CD4-positive, alpha-beta T cell treated with Interleukin-12 subunit alpha and Interleukin-12 subunit beta, for 1 hour (primary cell): Measurements from ENCODE around the gene CDH23.
A peak's percentile ranks its signal among the peaks of the same experiment; 100 is the strongest.

Experiments
- DNase-seq: peaks from one replicate; pipeline ENCODE4 v3.0.0-alpha.2; 2020

CDH23 gene

DNA sequence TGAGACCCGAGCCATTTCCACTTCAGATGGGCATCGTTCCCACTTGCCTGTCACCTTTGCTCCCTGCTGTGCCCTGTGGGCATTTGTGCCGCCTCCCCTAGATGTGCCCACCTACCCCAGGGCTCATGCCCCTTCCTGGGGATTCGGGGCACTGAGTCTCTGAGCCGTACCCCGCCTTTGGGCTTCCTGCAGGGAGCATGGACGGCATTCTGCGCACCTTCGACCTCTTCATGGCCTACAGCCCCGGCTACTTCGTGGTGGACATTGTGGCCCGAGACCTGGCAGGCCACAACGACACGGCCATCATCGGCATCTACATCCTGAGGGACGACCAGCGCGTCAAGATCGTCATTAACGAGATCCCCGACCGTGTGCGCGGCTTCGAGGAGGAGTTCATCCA is 412.9 kb downstream of the CDH23 start:
- no peak for DNase-seq

DNA sequence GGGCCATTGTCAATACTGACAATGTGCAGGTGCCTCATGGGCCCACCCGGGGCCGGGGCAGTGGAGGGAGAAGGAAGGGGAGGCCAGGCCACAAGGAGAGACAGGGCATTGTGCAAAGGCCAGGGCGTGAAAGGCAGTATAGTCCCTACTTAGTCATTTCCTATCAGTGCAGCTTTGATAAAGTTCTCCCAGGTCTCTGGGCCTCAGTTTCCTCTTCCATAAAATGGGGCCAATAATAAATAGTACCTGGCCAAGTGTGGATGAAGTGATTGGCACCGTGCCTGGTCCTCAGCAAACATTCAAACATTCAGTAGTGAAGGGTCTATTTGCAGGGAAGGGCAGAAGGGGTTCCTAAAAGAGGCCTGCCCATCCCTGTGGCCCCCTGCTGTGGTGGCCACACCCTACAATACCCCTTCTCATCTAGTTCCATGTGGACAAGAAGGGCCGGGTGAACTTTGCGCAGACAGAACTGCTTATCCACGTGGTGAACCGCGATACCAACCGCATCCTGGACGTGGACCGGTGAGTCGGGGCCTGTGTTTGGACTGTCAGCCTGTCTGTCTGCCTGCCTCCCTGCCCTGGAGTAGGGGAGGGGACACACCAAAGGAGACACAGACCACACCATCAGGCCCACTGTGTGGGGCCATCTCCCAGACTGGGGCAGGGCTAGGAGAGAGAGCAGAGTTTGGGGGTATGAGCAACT is 413.5 kb downstream of the CDH23 start:
- no peak for DNase-seq

- DNase-seq, result no peak
Observed at GRCh38 chr10:71811351-71811750, 414.6 kb downstream of the CDH23 start.

DNA sequence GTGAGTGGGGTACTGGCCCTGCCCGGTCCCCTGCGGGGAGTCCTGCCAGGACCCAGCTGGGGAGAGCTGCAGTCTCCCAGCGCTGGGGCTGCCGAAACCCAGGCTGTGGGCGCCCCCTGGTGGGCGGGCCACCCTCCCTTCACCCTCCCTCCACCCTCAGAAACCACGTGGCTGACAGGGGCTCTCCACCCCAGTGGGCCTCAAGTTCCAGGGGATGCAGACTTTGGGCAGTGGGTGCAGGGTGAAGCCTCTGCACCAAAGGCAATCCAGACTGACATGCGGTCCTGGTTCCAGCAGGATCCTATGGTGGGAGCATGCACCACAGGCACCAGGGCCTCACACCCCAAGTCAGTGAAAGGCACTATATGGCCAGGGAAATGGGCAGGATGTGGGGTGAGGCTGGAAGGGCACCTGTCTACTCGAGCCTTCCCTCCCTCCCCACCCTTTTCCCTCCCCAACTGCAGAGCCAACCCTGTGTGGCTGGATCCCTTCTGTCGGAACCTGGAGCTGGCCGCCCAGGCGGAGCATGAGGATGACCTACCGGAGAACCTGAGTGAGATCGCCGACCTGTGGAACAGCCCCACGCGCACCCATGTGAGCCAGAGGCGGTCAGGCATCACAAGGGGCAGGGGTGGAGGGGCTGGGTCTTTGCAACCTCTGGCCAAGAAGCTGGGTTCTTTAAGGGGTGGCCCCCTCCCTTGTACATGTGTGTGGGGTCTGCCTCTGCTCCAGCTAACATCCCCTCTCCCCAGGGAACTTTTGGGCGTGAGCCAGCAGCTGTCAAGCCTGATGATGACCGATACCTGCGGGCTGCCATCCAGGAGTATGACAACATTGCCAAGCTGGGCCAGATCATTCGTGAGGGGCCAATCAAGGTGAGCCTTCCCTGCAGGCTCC is 415.5 kb downstream of the CDH23 start:
- peak; percentile 80 for DNase-seq

DNA sequence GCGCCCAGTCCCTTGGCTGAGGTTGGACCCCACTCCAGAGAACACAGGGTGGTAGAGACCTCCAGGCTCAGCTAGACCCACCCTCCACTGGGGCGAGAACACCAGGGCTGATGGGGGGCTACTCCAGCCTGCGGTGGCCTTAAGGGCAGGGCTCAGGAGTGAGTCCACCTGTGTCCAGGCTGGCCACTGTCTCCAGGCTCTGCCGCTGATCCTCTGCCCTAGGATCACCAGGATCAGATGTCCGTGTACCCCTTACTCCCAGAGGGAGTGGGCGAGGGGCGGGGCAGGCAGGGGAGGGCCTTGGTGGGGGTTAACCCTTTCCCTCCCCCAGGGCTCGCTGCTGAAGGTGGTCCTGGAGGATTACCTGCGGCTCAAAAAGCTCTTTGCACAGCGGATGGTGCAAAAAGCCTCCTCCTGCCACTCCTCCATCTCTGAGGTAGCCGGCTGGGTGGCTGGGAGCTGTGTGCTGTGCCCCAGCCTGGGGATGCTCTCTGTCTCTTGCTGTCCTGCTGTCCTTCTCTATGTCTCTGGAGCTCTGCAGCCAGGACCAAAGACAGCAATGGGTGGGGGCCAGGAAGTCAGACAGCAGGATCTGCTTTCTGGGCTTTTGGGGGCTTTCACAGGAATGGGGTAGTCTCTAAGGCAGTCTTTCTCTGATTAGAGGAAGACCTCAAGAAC is 416.3 kb downstream of the CDH23 start:
- DNase-seq, result no peak

DNA sequence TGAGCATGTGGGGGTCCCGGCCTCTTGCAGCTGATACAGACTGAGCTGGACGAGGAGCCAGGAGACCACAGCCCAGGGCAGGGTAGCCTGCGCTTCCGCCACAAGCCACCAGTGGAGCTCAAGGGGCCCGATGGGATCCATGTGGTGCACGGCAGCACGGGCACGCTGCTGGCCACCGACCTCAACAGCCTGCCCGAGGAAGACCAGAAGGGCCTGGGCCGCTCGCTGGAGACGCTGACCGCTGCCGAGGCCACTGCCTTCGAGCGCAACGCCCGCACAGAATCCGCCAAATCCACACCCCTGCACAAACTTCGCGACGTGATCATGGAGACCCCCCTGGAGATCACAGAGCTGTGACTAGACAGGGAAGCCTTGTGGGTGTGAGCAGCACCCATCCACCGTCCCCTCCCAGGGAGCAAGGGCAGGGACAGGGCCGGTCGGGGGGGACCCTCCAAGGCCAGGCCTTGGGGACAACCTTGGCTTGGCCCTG is 418.2 kb downstream of the CDH23 start:
- no peak for DNase-seq

- no peak for DNase-seq
Observed at GRCh38 chr10:71815515-71816130, 418.9 kb downstream of the CDH23 start.

DNA sequence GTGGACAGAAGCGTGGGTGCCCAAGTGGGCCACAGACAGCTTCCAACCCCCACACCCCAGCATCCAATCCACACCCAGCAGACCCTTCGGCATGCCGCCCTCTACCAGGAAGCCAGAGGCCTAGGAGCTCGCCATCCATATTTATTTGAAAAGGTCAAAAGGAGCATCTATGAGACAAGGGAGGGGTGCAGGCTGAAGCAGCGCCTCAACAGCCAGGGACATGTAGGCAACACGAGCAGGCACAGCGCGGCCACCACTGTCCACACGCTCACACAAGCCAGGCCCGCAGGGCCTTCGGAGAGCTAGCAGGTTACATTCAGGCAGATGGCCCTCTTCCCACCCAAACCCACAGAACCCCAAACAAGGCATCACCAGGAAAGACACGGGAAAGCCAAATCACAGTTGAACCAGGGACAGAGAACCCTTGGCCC is 419.7 kb downstream of the CDH23 start:
- no peak for DNase-seq

GRCh38 chr10:71816936-71817618 is 420.4 kb downstream of the CDH23 start:
- DNase-seq, result no peak

- no peak for DNase-seq
Observed at GRCh38 chr10:71817831-71818655, 421.3 kb downstream of the CDH23 start.

GRCh38 chr10:71818674-71819260 is 422.0 kb downstream of the CDH23 start:
- no peak for DNase-seq

DNA sequence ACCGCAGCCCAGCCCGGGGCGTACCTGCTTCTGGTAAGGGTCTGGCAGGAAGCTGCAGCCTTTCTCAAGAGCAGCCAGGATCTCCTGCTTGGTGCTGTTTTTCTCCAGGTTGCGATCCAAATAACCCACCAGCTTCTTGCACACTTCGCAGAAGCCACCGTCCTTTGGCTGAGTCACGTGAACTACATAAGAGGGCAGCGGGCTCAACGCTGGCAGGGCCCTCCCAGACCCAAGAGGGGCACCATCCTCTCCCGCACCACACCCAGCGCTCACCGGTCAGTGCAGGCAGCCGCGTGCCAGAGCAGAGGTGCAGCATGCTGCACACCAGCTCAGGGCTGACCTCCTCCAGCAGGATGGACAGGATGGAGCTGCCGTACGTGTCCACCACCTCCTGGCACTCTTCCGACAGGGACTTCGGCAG is 422.7 kb downstream of the CDH23 start:
- no peak for DNase-seq

DNA sequence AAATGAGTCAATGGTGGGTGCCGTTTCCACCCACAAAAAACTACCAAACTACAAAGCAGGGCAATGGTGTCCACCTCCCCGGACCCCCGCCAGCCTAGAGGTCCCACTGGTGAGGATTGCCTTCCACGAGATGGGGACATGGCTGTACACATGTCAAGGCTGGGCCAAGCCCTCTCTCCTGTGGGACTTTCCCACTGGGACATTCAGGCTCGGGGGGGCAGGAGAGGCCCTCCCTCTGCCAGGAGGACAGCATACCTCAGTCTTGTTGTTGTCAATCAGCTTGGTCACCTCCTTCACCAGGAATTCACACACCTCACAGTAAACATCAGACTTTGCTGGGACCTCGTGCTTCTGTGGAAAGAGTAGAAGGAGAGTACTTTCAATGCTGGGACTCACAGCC is 423.3 kb downstream of the CDH23 start:
- DNase-seq, result no peak

DNA sequence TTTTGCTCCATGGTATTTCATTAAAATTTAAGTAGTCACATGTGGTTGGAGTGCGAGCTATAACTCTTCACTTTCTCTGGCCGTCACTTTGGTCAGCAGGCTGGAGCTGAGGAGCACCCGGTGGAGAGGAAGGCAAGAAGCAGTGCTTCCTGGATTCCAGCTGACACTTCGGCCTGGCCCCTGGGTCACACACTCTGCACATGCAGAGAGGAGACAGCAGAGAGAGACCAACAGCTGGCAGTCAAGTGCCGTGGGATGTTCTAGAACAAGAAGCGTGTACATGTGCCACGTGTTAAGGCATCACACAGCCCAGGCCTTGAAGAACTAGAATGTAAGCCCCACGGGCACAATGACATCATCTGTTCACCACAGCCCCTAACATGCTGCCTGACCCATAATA is 424.2 kb downstream of the CDH23 start:
- DNase-seq, result no peak

DNA sequence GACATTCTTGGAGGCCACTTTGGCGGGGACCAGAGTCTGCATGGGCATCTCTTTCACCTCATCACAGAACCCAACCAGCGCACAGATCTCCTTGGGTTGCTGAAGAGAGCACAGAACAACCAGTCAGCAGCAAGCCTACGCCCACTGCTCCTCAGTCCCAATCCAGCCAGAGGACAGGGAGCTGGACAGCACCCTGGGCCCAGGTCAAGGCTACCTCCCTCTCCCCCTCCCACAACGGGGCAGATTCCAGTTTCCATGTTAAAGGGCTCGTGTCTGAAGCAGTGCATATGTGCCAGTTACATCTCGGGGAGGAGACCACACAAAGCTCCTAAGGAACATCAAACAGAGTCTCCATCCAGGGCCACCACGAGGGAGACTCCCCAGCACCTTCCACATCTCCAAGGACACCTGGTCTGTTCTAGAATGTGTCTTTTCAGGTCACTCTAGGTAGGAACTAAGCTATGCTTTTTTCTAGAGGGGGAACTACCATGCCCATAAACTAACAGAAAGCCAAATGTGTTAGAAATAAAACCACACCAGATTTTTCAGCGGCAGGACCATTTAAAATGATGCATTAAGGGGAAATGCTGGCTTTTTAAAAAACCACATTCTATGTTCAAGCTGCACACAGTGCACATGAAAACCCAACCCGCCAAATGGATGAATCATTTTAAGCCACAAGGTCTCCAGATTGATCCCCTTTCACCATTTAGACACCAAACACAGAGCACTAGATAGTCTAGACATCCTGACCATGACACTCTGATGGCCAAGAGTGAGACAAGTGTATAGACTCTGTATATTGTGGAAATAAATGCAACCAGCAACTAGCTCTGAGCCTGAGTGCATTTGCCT is 425.4 kb downstream of the CDH23 start:
- no peak for DNase-seq

DNA sequence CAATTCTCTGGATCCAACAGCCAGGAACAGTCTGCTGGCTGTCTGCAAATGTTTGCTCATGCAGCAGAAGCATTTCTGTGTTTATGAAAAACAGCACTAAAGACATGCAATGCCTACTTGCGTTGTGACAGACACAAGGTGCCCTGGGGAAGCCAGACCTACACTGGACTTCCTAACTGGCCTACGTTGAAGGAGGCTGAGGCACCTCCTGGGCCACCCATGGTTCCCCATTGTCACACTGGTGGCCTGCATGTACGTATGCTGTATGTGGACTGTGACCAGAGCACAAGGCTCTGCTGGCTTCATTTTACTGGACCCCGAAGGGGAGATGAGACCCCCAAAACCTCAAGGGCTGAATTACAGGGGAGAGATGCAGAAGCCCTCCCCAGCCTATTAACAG is 426.6 kb downstream of the CDH23 start:
- no peak for DNase-seq

DNA sequence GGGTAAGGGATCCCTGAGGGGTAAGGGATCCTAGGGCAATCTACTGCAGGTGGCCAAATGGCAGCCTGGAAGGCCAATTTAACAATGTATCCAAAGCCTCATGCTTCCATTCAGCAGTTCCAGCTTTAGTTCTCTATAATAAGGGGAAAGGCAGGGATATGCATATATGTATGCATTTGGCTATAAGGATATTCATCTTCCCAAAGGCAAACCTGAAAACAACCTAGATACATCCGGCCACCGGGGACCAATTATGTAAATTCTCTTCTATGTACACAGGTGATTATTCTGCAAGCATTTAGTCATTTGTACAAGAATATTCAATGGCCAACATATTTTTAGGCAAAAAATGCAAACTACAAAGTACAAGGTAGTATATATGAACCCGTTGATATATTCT is 427.6 kb downstream of the CDH23 start:
- no peak for DNase-seq

DNA sequence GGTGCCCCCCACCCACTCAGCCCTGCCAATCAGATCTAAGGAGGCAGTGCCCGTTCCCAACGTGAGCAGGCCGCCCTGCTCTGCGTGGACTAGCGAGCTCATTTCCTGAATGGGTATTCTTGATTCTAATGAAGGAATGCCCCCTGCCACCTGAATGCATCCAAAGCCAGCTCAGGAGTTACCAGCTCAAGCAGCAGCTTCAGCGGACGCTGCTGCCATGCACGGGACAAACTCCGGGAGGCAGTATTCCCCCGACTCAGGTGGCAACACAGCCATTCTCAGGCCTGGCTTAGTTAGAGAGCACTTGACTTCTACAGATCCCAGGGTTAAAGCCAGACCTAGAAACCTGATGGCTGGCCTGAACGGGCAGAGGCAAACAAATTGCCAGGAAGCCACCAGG is 428.5 kb downstream of the CDH23 start:
- DNase-seq, result no peak

- no peak for DNase-seq
Observed at GRCh38 chr10:71827852-71828251, 431.1 kb downstream of the CDH23 start.

GRCh38 chr10:71828702-71829101 is 432.0 kb downstream of the CDH23 start:
- DNase-seq, result no peak
